Neural progenitor cell (in vitro differentiated cells): ENCODE data around the gene RARRES1. TPM values are rescaled to one million over a fixed set of nuclear protein-coding genes. Genes with fewer than 3 reads are reported as not detected.

Source experiments
- DNase-seq: peaks from one replicate; pipeline ENCODE4 v3.0.0-alpha.2; 2016; ENCODE audit warnings: low spot score
- H2AFZ ChIP-seq: fragments of 200-600 bp; sonication (generic); replicated peaks from 2 replicates; pipeline ENCODE4 v1.6.1; 2016; ENCODE audit warnings: antibody characterized with exemption
- H3F3A ChIP-seq: fragments of 200-600 bp; sonication (generic); 2 replicates; pipeline ENCODE4 v1.6.1; 2016; ENCODE audit warnings: antibody characterized with exemption, low read depth
- H3K27ac ChIP-seq: fragments of 200-600 bp; sonication (generic); 2 replicates; pipeline ENCODE4 v1.5.1; 2016; ENCODE audit warnings: mild to moderate bottlenecking
- H3K27me3 ChIP-seq: fragments of 200-600 bp; sonication (generic); 2 replicates; pipeline ENCODE4 v1.6.1; 2016; ENCODE audit warnings: mild to moderate bottlenecking, moderate library complexity
- H3K36me3 ChIP-seq: fragments of 200-600 bp; sonication (generic); 2 replicates; pipeline ENCODE4 v1.5.1; 2016
- H3K4me1 ChIP-seq: fragments of 200-600 bp; sonication (generic); 2 replicates; pipeline ENCODE4 v1.6.1; 2016; ENCODE audit warnings: mixed run types
- H3K4me2 ChIP-seq: fragments of 200-600 bp; sonication (generic); 2 replicates; pipeline ENCODE4 v1.6.1; 2016
- H3K4me3 ChIP-seq: fragments of 200-600 bp; sonication (generic); 2 replicates; pipeline ENCODE4 v1.5.1; 2016
- H3K79me2 ChIP-seq: fragments of 200-600 bp; sonication (generic); 2 replicates; pipeline ENCODE4 v1.6.1; 2016; ENCODE audit warnings: low read depth
- H3K9ac ChIP-seq: fragments of 200-600 bp; sonication (generic); 2 replicates; pipeline ENCODE4 v1.6.1; 2016
- H3K9me3 ChIP-seq: fragments of 200-600 bp; sonication (generic); 2 replicates; pipeline ENCODE4 v1.5.1; 2016; ENCODE audit warnings: low read depth
- H4K20me1 ChIP-seq: fragments of 200-600 bp; sonication (generic); 2 replicates; pipeline ENCODE4 v1.6.1; 2016; ENCODE audit warnings: low read depth
- H3K27ac Mint-ChIP-seq: 3 replicates; pipeline ENCODE4 v1.8.0; 2021; ENCODE audit warnings: mixed read lengths
- H3K27me3 Mint-ChIP-seq: 2 replicates; pipeline ENCODE4 v1.8.0; 2022; ENCODE audit warnings: low read depth, mild to moderate bottlenecking, inconsistent platforms, moderate library complexity, mixed read lengths; ENCODE audit not compliant: insufficient read depth
- H3K36me3 Mint-ChIP-seq: 3 replicates; pipeline ENCODE4 v1.8.0; 2021; ENCODE audit warnings: mixed read lengths
- H3K4me1 Mint-ChIP-seq: 3 replicates; pipeline ENCODE4 v1.8.0; 2021; ENCODE audit warnings: mixed read lengths
- H3K4me3 Mint-ChIP-seq: 3 replicates; pipeline ENCODE4 v1.8.0; 2021; ENCODE audit warnings: mild to moderate bottlenecking, moderate library complexity, mixed read lengths
- H3K9me3 Mint-ChIP-seq: 3 replicates; pipeline ENCODE4 v1.8.0; 2020; ENCODE audit warnings: mixed read lengths
- EZH2 ChIP-seq: fragments of 200-600 bp; sonication (generic); IDR thresholded peaks from 2 replicates; pipeline ENCODE4 v1.6.1; 2017; ENCODE audit warnings: antibody characterized with exemption, mild to moderate bottlenecking, moderate library complexity
- EZH2phosphoT487 ChIP-seq: fragments of 200-600 bp; sonication (generic); IDR thresholded peaks from 2 replicates; pipeline ENCODE4 v1.6.1; 2017; ENCODE audit warnings: antibody characterized with exemption
- total RNA-seq: library from RNA; depleted of rRNA; stranded (reverse); fragments of >200 nt; gene quantifications from 2 replicates; pipeline ENCODE4 v1.2.3, GENCODE V29; 2015; ENCODE audit warnings: low replicate concordance
- TF ChIP-seq, protein P1 (sequence below): fragments of 200-600 bp; sonication (generic); IDR thresholded peaks from 2 replicates; pipeline ENCODE4 v1.5.1; 2017; ENCODE audit warnings: antibody characterized with exemption, mild to moderate bottlenecking

RARRES1 gene
- total RNA-seq, 1 donor from 2014 or later, result 0.21 TPM

DNA sequence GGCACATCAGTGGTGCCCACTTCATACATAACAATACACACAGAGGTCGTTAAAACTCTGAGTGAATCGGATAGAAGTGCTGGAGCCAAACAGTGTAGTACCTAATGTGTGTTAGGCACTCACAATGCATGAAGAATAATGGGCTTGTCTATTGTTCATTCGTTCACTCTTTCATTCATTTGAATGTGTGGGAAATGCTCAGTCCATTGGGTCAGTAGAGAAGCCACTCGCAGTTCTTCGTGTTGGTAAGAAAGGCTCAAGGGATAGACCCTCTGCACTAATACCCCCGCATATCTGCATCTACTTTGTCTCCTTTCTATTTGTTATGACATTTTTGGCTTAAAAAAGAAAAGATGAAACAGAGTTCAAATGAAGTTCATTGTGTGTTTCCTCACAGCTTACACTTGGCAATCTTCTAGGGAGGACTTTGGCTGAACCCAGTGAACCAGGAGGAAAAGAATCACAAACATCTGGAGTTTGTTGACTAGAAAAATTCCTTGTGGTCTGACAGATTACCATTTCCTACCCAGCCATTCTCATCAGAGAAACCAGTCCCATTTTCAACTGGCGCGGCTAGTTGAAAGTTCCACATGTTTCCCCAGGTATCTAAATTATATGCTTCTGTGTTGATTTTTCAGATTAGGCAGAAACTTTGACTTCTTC lies 36.8 kb upstream of the RARRES1 start:
- Histone ChIP-seq H3K4me1 (peaks cover 11% of the 10 kb centered on the region), H3K9me3 (no peaks in the 10 kb centered on the region), H3F3A (no peaks in the 10 kb centered on the region), H3K4me2 (peak overlapping the region; percentile 69), H3K27ac (no peak overlapping the region), H3K9ac (no peak overlapping the region), H3K4me3 (peak overlapping the region; percentile 13), H2AFZ (no peak overlapping the region), H3K27me3 (no peaks in the 10 kb centered on the region), H4K20me1 (no peaks in the 10 kb centered on the region), H3K79me2 (no peaks in the 10 kb centered on the region), H3K36me3 (no peaks in the 10 kb centered on the region)
- Mint-ChIP-seq H3K4me3 (no peak overlapping the region), H3K36me3 (no peaks in the 10 kb centered on the region), H3K27me3 (peaks cover 2% of the 10 kb centered on the region), H3K27ac (peak overlapping the region; percentile 77), H3K4me1 (peaks cover 9% of the 10 kb centered on the region), H3K9me3 (no peaks in the 10 kb centered on the region)
- TF ChIP-seq EZH2phosphoT487, result no peak
- TF ChIP-seq, protein P1, sequence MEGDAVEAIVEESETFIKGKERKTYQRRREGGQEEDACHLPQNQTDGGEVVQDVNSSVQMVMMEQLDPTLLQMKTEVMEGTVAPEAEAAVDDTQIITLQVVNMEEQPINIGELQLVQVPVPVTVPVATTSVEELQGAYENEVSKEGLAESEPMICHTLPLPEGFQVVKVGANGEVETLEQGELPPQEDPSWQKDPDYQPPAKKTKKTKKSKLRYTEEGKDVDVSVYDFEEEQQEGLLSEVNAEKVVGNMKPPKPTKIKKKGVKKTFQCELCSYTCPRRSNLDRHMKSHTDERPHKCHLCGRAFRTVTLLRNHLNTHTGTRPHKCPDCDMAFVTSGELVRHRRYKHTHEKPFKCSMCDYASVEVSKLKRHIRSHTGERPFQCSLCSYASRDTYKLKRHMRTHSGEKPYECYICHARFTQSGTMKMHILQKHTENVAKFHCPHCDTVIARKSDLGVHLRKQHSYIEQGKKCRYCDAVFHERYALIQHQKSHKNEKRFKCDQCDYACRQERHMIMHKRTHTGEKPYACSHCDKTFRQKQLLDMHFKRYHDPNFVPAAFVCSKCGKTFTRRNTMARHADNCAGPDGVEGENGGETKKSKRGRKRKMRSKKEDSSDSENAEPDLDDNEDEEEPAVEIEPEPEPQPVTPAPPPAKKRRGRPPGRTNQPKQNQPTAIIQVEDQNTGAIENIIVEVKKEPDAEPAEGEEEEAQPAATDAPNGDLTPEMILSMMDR, result no peak
- no peak for TF ChIP-seq EZH2
- DNase-seq, result peak; percentile 11

DNA sequence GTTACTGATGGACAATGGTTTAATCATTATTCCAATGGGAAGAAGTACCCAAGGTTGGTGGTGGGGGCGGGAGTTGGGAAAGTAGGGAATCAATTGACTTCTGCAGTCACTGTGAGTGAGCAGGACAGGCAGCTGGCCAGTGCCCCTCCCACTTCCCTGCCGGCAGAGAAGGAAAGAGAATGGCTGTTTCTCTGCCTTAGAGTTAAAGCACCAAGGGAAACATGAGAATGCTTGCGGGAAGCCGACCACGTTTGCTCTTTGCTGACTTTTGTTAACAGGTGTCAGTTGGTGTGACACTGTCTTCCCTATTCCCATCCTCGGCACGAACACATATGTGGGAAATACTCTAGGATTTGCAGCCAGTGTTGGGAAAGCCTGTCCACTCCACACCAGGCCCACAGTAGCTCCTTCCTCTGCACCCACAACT lies 36.1 kb upstream of the RARRES1 start:
- Histone ChIP-seq H3K27me3 (no peaks in the 10 kb centered on the region), H3K9me3 (no peaks in the 10 kb centered on the region), H3K79me2 (no peaks in the 10 kb centered on the region), H3K4me2 (peak overlapping the region; percentile 69), H3K9ac (no peak overlapping the region), H2AFZ (peak overlapping the region; percentile 53), H3K4me3 (peak overlapping the region; percentile 13), H3K4me1 (peaks cover 11% of the 10 kb centered on the region), H3K36me3 (no peaks in the 10 kb centered on the region), H3F3A (no peaks in the 10 kb centered on the region), H3K27ac (no peak overlapping the region), H4K20me1 (no peaks in the 10 kb centered on the region)
- no peaks in the 10 kb centered on the region for H3K9me3 Mint-ChIP-seq
- H3K4me1 Mint-ChIP-seq, result peaks cover 9% of the 10 kb centered on the region
- peak; percentile 74 for DNase-seq
- TF ChIP-seq EZH2phosphoT487 (no peak), EZH2 (no peak)
- TF ChIP-seq, protein P1, result no peak
- peak overlapping the region; percentile 77 for H3K27ac Mint-ChIP-seq
- no peaks in the 10 kb centered on the region for H3K36me3 Mint-ChIP-seq
- no peak overlapping the region for H3K4me3 Mint-ChIP-seq
- peaks cover 2% of the 10 kb centered on the region for H3K27me3 Mint-ChIP-seq

DNA sequence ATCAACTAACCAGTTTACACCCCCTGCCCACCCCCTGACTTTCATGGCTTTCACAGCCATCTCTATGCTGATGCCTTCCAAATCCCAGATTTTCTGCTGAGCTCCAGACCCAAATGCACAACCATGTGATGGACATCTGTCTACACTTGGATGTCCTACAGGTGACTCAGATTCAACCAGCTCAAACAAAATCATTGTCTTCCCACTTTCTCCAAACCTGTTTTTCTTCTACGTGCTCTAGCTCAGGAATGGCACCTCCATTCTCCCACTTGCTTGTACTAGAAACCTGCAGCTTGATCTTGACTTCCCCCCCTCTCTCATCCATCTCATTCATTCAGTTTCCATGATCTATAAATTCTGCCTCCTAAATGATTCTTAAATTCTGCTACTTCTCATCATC lies 34.1 kb upstream of the RARRES1 start:
- Mint-ChIP-seq H3K27ac (no peak overlapping the region), H3K4me1 (peaks cover 9% of the 10 kb centered on the region)

More for the DNA sequence above, 34.1 kb upstream of the RARRES1 start:
- no peaks in the 10 kb centered on the region for H3K9me3 Mint-ChIP-seq
- H3K4me3 ChIP-seq, result no peak overlapping the region
- H3F3A ChIP-seq, result no peaks in the 10 kb centered on the region
- no peaks in the 10 kb centered on the region for H3K36me3 ChIP-seq
- no peaks in the 10 kb centered on the region for H3K36me3 Mint-ChIP-seq
- no peak for DNase-seq
- no peaks in the 10 kb centered on the region for H3K9me3 ChIP-seq
- no peak overlapping the region for H3K4me2 ChIP-seq
- no peak overlapping the region for H3K9ac ChIP-seq
- H3K27ac ChIP-seq, result no peak overlapping the region
- no peaks in the 10 kb centered on the region for H4K20me1 ChIP-seq
- peaks cover 11% of the 10 kb centered on the region for H3K4me1 ChIP-seq
- H3K4me3 Mint-ChIP-seq, result no peak overlapping the region
- H3K27me3 ChIP-seq, result no peaks in the 10 kb centered on the region
- H3K79me2 ChIP-seq, result no peaks in the 10 kb centered on the region
- no peak overlapping the region for H2AFZ ChIP-seq
- H3K27me3 Mint-ChIP-seq, result no peaks in the 10 kb centered on the region
- TF ChIP-seq EZH2phosphoT487 (no peak), EZH2 (no peak)
- TF ChIP-seq, protein P1, result no peak
